Tibial nerve (tissue), 3 donors: ENCODE data around the gene PTPRG.

ENCODE experiments used
- POLR2A ChIP-seq, 2 donors: fragments of 450-650 bp; IDR thresholded peaks; one replicate each; pipeline ENCODE4 v1.6.1; 2017; ENCODE audit warnings: antibody characterized with exemption in 2 of 2, mild to moderate bottlenecking in 2 of 2, moderate library complexity in 2 of 2
- TF ChIP-seq, protein P1 (sequence below), 5 experiments: fragments of 200-600 bp in 3 of 5; fragments of 450-650 bp in 2 of 5; sonication (generic) in 3 of 5; IDR thresholded peaks; one replicate each; pipeline ENCODE4 v1.5.1; 2016 to 2019; ENCODE audit warnings: antibody characterized with exemption in 5 of 5, mild to moderate bottlenecking in 3 of 5, moderate library complexity in 2 of 5

DNA sequence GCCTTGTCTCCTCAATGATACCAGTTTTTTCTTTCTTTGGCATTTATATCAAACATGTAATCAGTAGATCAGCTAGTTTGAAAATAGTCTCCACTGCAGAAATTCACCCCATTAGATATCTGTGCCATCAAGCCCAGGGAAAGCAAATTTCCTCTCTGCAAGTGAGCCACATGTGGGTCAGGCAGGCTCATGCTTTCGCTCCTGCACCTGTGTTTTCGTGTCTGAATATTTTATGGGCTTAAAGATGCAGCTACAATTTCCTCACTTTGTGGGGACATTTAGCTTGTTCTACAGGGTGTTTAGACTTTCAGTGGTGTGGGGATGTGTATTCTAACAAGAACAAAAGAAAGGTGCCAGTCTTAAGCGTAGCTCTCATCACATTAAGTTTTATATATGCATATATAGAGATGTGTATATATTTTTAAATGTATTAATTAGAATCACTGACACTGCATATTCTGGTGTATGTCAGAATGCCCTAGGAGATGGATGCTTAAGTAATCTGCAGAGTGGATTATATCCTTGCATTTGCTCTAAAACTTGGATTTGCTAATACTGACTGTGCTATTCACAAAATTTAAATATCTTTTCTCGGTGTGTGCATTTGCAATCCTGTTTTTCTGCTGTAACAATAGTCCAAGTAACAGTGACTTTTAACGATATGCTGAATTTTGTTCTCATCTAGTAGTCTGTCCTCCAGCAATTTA is 372.6 kb downstream of the PTPRG start:
- TF ChIP-seq, protein P1, sequence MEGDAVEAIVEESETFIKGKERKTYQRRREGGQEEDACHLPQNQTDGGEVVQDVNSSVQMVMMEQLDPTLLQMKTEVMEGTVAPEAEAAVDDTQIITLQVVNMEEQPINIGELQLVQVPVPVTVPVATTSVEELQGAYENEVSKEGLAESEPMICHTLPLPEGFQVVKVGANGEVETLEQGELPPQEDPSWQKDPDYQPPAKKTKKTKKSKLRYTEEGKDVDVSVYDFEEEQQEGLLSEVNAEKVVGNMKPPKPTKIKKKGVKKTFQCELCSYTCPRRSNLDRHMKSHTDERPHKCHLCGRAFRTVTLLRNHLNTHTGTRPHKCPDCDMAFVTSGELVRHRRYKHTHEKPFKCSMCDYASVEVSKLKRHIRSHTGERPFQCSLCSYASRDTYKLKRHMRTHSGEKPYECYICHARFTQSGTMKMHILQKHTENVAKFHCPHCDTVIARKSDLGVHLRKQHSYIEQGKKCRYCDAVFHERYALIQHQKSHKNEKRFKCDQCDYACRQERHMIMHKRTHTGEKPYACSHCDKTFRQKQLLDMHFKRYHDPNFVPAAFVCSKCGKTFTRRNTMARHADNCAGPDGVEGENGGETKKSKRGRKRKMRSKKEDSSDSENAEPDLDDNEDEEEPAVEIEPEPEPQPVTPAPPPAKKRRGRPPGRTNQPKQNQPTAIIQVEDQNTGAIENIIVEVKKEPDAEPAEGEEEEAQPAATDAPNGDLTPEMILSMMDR (IDR thresholded peaks at IDR 0.05), result no peak
- no peak for TF ChIP-seq POLR2A (IDR thresholded peaks at IDR 0.05)
